PC-3 (cell line): ENCODE data around the gene ZNF487. TPM values are rescaled to one million over a fixed set of nuclear protein-coding genes. Genes with fewer than 3 reads are reported as not detected.

Source experiments
- ATAC-seq: fragments of 200-7000 bp; cut with Tn5 transposase; 2 replicates; pipeline ENCODE4 v1.9.1; 2020; ENCODE audit warnings: mild to moderate bottlenecking, moderate library complexity
- BruUV-seq: library from RNA; stranded (reverse); fragments of 400-500 nt; replicated peaks from 2 replicates; lab custom pipeline; 2021; lab: Mats Ljungman, UMichigan
- CTCF ChIA-PET: fragments of 300-600 bp; sonication (Branson Sonifier 250); formaldehyde crosslinking; loops from one replicate; lab custom pipeline; 2022; ENCODE audit warnings: antibody characterized with exemption; lab: Charles Lee
- POLR2A ChIA-PET: fragments of 300-600 bp; sonication (Branson Sonifier 250); formaldehyde crosslinking; loops from one replicate; lab custom pipeline; 2022; ENCODE audit warnings: antibody characterized with exemption; ENCODE audit not compliant: unreplicated experiment; lab: Charles Lee
- DNase-seq: peaks from one replicate; pipeline ENCODE4 v3.0.0-alpha.2; 2015
- H2AFZ ChIP-seq: fragments of 300-600 bp; sonication (generic); 2 replicates; pipeline ENCODE4 v1.6.0; 2016; ENCODE audit warnings: antibody characterized with exemption, low read length
- H3F3A ChIP-seq: fragments of 300-600 bp; sonication (generic); one replicate; pipeline ENCODE4 v1.6.0; 2017; ENCODE audit warnings: antibody characterized with exemption, low read length, control low read depth, mild to moderate bottlenecking; ENCODE audit not compliant: unreplicated experiment
- H3K27ac ChIP-seq: fragments of 300-600 bp; sonication (generic); 2 replicates; pipeline ENCODE4 v1.5.1; 2016; ENCODE audit warnings: mild to moderate bottlenecking, low read length
- H3K27me3 ChIP-seq: fragments of 300-600 bp; sonication (generic); 2 replicates; pipeline ENCODE4 v1.6.1; 2016; ENCODE audit warnings: low read length, mixed read lengths
- H3K36me3 ChIP-seq: fragments of 300-600 bp; sonication (generic); 2 replicates; pipeline ENCODE4 v1.6.1; 2016; ENCODE audit warnings: low read depth, mixed run types, low read length, mixed read lengths
- H3K4me1 ChIP-seq: fragments of 300-600 bp; sonication (generic); 2 replicates; pipeline ENCODE4 v1.5.1; 2016; ENCODE audit warnings: low read length; ENCODE audit not compliant: insufficient read depth
- H3K4me2 ChIP-seq: fragments of 300-600 bp; sonication (generic); 2 replicates; pipeline ENCODE4 v1.6.0; 2016; ENCODE audit warnings: low read length
- H3K4me3 ChIP-seq: fragments of 300-600 bp; sonication (generic); 2 replicates; pipeline ENCODE4 v1.5.1; 2016; ENCODE audit warnings: mild to moderate bottlenecking, low read length, mixed read lengths
- H3K79me2 ChIP-seq: fragments of 300-600 bp; sonication (generic); 2 replicates; pipeline ENCODE4 v1.6.1; 2017; ENCODE audit warnings: low read length, mixed read lengths
- H3K9ac ChIP-seq: fragments of 300-600 bp; sonication (generic); 2 replicates; pipeline ENCODE4 v1.6.0; 2016; ENCODE audit warnings: mild to moderate bottlenecking, low read length
- H3K9me2 ChIP-seq: fragments of 300-600 bp; sonication (generic); replicated peaks from 2 replicates; pipeline ENCODE4 v1.6.1; 2016; ENCODE audit warnings: mixed run types, low read length, mixed read lengths
- H3K9me3 ChIP-seq: fragments of 300-600 bp; sonication (generic); 2 replicates; pipeline ENCODE4 v1.6.1; 2016; ENCODE audit warnings: low read length, mixed read lengths
- H4K20me1 ChIP-seq: fragments of 300-600 bp; sonication (generic); 2 replicates; pipeline ENCODE4 v1.6.1; 2016; ENCODE audit warnings: low read length, mixed read lengths
- EZH2 ChIP-seq: fragments of 300-600 bp; sonication (generic); IDR thresholded peaks from one replicate; pipeline ENCODE4 v1.6.1; 2017; ENCODE audit warnings: antibody characterized with exemption, mild to moderate bottlenecking, low read length; ENCODE audit not compliant: unreplicated experiment
- EZH2phosphoT487 ChIP-seq: fragments of 300-600 bp; sonication (generic); IDR thresholded peaks from 2 replicates; pipeline ENCODE4 v1.6.1; 2018; ENCODE audit warnings: mild to moderate bottlenecking, antibody characterized with exemption, low read length, borderline replicate concordance
- intact Hi-C: fragments of 100-400 bp; cut with micrococcal nuclease; formaldehyde crosslinking; loops from 2 replicates; pipeline ENCODE4 v1.9.0; 2023
- total RNA-seq: library from RNA; depleted of rRNA; stranded (reverse); fragments of >200 nt; gene quantifications from 2 replicates; pipeline ENCODE4 v1.2.3, GENCODE V29; 2014
- TF ChIP-seq, protein P1 (sequence below): fragments of 300-600 bp; sonication (generic); conservative IDR thresholded peaks from 2 replicates; pipeline ENCODE4 v1.5.1; 2017; ENCODE audit warnings: antibody characterized with exemption, low read depth, mild to moderate bottlenecking, low read length

The ZNF487 gene
- total RNA-seq, 1 experiment from 2014 or later: 9.4 TPM

GRCh38 chr10:43395571-43396060 is 41.3 kb upstream of the ZNF487 start:
- BruUV-seq: no TSS peak
- CTCF ChIA-PET: interaction anchor here (0.5 to 0.6 kb wide), 2 partner anchors 15 to 531 kb away, joined by 3 to 4 read pairs; no protein-coding TSS in a partner anchor
- H2AFZ ChIP-seq: no peak overlapping the region

GRCh38 chr10:43396061-43396927 is 40.6 kb upstream of the ZNF487 start:
- H3K4me1 ChIP-seq: peaks cover 48% of the 10 kb centered on the region
- peaks cover 98% of the 10 kb centered on the region for H3K79me2 ChIP-seq
- H3K27ac ChIP-seq: peak overlapping the region; percentile 93
- peak overlapping the region; percentile 98 for H3K9ac ChIP-seq
- ChIA-PET CTCF (interaction anchor here (0.5 to 0.6 kb wide), 3 partner anchors 13 to 967 kb away, joined by 3 to 6 read pairs (median 6); partner anchors contain the start of gene HNRNPF), POLR2A (interaction anchor here (0.7 to 1.1 kb wide), 3 partner anchors 17 to 91 kb away, joined by 3 to 4 read pairs (median 4); no protein-coding TSS in a partner anchor)
- H4K20me1 ChIP-seq: peaks cover 76% of the 10 kb centered on the region
- no peaks in the 10 kb centered on the region for H3K9me3 ChIP-seq
- no peaks in the 10 kb centered on the region for H3K27me3 ChIP-seq
- H3K9me2 ChIP-seq: no peaks in the 10 kb centered on the region
- TSS peak; percentile 33 for BruUV-seq
- DNase-seq (peak; percentile 82), ATAC-seq (peak; percentile 71)
- H3K4me3 ChIP-seq: peak overlapping the region; percentile 78
- H3K36me3 ChIP-seq: peaks cover 57% of the 10 kb centered on the region
- H3K4me2 ChIP-seq: peak overlapping the region; percentile 95
- H2AFZ ChIP-seq: peak overlapping the region; percentile 39; the same call in 1 of the 2 replicates
- intact Hi-C loops: loop anchor here (5.0 kb wide), 2 partner anchors 39 to 41 kb away; partner anchors contain the start of gene ZNF487
- no peaks in the 10 kb centered on the region for H3F3A ChIP-seq
- TF ChIP-seq EZH2: no peak
- TF ChIP-seq, protein P1, sequence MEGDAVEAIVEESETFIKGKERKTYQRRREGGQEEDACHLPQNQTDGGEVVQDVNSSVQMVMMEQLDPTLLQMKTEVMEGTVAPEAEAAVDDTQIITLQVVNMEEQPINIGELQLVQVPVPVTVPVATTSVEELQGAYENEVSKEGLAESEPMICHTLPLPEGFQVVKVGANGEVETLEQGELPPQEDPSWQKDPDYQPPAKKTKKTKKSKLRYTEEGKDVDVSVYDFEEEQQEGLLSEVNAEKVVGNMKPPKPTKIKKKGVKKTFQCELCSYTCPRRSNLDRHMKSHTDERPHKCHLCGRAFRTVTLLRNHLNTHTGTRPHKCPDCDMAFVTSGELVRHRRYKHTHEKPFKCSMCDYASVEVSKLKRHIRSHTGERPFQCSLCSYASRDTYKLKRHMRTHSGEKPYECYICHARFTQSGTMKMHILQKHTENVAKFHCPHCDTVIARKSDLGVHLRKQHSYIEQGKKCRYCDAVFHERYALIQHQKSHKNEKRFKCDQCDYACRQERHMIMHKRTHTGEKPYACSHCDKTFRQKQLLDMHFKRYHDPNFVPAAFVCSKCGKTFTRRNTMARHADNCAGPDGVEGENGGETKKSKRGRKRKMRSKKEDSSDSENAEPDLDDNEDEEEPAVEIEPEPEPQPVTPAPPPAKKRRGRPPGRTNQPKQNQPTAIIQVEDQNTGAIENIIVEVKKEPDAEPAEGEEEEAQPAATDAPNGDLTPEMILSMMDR: no peak
- no peak for TF ChIP-seq EZH2phosphoT487

More at GRCh38 chr10:43395571-43396060, 41.3 kb upstream of the ZNF487 start:
- Histone ChIP-seq H4K20me1 (peaks cover 75% of the 10 kb centered on the region), H3K4me2 (peak overlapping the region; percentile 95), H3F3A (no peaks in the 10 kb centered on the region), H3K4me3 (peak overlapping the region; percentile 78), H3K9me3 (no peaks in the 10 kb centered on the region), H3K27me3 (no peaks in the 10 kb centered on the region), H3K79me2 (peaks cover 98% of the 10 kb centered on the region), H3K27ac (peak overlapping the region; percentile 93), H3K4me1 (peaks cover 48% of the 10 kb centered on the region), H3K9me2 (no peaks in the 10 kb centered on the region), H3K36me3 (peaks cover 62% of the 10 kb centered on the region), H3K9ac (peak overlapping the region; percentile 98)
- intact Hi-C loops: loop anchor here (5.0 kb wide), 2 partner anchors 38 to 42 kb away; partner anchors contain the start of gene ZNF487
- TF ChIP-seq, protein P1: no peak
- no peak for TF ChIP-seq EZH2phosphoT487
- no peak for TF ChIP-seq EZH2
- ATAC-seq (no peak), DNase-seq (no peak)
- POLR2A ChIA-PET: interaction anchor here (0.7 kb wide), 2 partner anchors 59 to 91 kb away, joined by 3 to 4 read pairs; no protein-coding TSS in a partner anchor
